IPS-15b (cell line): ENCODE measurements around the gene ZBTB5.
A peak's percentile ranks its signal among the peaks of the same experiment; 100 is the strongest.
"Not testable (repeated sequence)": the region's sequence is repeated elsewhere in the genome, so short reads cannot be mapped to it uniquely, and the experiment has no call there.

ENCODE experiments used
- H3K27me3 ChIP-seq: one replicate; pipeline ENCODE4 v1.6.1; 2013; ENCODE audit warnings: low read length; ENCODE audit not compliant: control insufficient read depth, insufficient read depth
- H3K36me3 ChIP-seq: one replicate; pipeline ENCODE4 v1.6.1; 2013; ENCODE audit warnings: low read length; ENCODE audit not compliant: control insufficient read depth, insufficient read depth
- H3K4me1 ChIP-seq: one replicate; pipeline ENCODE4 v1.6.1; 2013; ENCODE audit warnings: mild to moderate bottlenecking, low read length; ENCODE audit not compliant: control insufficient read depth, insufficient read depth
- H3K4me3 ChIP-seq: one replicate; pipeline ENCODE4 v1.5.1; 2013; ENCODE audit warnings: low read depth, low read length
- H3K9ac ChIP-seq: one replicate; pipeline ENCODE4 v1.6.1; 2013; ENCODE audit warnings: low read depth, mild to moderate bottlenecking, low read length
- H3K9me3 ChIP-seq: one replicate; pipeline ENCODE4 v1.6.1; 2013; ENCODE audit warnings: mild to moderate bottlenecking, low read length; ENCODE audit not compliant: control insufficient read depth, insufficient read depth

ZBTB5 gene

GRCh38 chr9:37480759-37481158, 15.5 kb upstream of the ZBTB5 start:
- no peaks in the 10 kb centered on the region for H3K36me3 ChIP-seq
- no peak overlapping the region for H3K9ac ChIP-seq
- no peaks in the 10 kb centered on the region for H3K27me3 ChIP-seq
- peaks cover 4% of the 10 kb centered on the region for H3K4me1 ChIP-seq
- H3K4me3 ChIP-seq: no peak overlapping the region
- no peaks in the 10 kb centered on the region for H3K9me3 ChIP-seq

- not testable (repeated sequence) for H3K4me3 ChIP-seq, H3K4me1 ChIP-seq, H3K36me3 ChIP-seq, H3K9me3 ChIP-seq, H3K27me3 ChIP-seq, H3K9ac ChIP-seq
Observed at GRCh38 chr9:37477987-37478619, 12.9 kb upstream of the ZBTB5 start.

- H3K4me1 ChIP-seq, H3K36me3 ChIP-seq, H3K9ac ChIP-seq, H3K27me3 ChIP-seq, H3K9me3 ChIP-seq, H3K4me3 ChIP-seq: not testable (repeated sequence)
Observed at GRCh38 chr9:37477443-37477842, 12.2 kb upstream of the ZBTB5 start.

DNA sequence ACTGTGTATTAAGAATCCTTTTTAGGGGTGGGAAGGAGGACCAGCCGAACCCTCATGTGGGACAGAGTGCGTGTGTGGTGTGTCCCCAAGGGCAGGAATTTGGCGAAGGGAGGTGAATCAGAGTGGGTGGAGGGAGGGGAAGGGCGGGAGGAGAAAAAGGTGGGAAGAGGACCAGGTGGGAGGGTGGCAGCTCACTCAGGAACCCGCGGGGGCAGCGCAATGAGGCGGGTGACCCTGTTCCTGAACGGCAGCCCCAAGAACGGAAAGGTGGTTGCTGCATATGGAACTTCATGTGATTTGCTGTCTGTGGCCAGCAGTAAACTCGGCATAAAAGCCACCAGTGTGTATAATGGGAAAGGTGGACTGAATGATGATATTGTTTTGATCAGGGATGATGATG, 11.7 kb upstream of the ZBTB5 start:
- H3K9ac ChIP-seq: no peak overlapping the region
- no peak overlapping the region for H3K4me3 ChIP-seq
- no peaks in the 10 kb centered on the region for H3K27me3 ChIP-seq
- H3K9me3 ChIP-seq: no peaks in the 10 kb centered on the region
- H3K36me3 ChIP-seq: no peaks in the 10 kb centered on the region
- H3K4me1 ChIP-seq: peaks cover 2% of the 10 kb centered on the region

GRCh38 chr9:37474438-37474837, 9.2 kb upstream of the ZBTB5 start:
- H3K27me3 ChIP-seq: no peaks in the 10 kb centered on the region
- H3K4me1 ChIP-seq: peaks cover 8% of the 10 kb centered on the region
- no peak overlapping the region for H3K4me3 ChIP-seq
- no peaks in the 10 kb centered on the region for H3K9me3 ChIP-seq
- no peaks in the 10 kb centered on the region for H3K36me3 ChIP-seq
- H3K9ac ChIP-seq: no peak overlapping the region

DNA sequence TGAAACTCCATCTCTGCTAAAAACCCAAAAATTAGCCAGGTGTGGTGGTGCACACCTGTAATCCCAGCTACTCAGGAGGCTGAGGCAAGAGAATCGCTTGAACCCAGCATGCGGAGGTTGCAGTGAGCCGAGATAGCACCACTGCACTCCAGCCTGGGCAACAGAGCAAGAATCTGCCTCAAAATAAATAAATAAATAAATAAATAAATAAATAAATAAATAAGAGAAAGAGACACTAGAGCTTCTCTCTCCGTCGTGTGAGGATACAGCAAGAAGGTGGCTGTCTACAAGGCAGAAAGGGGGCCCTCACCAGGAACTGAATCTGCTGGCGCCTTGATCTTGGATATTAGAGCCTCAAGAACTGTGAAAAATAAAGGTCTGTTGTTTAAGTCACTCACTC, 8.7 kb upstream of the ZBTB5 start:
- not testable (repeated sequence) for H3K27me3 ChIP-seq, H3K9me3 ChIP-seq, H3K36me3 ChIP-seq, H3K9ac ChIP-seq, H3K4me3 ChIP-seq, H3K4me1 ChIP-seq

GRCh38 chr9:37471942-37472684, 6.9 kb upstream of the ZBTB5 start:
- Histone ChIP-seq H3K27me3 (no peaks in the 10 kb centered on the region), H3K9me3 (no peaks in the 10 kb centered on the region), H3K4me3 (peak overlapping the region; percentile 13), H3K4me1 (peaks cover 8% of the 10 kb centered on the region), H3K9ac (no peak overlapping the region), H3K36me3 (no peaks in the 10 kb centered on the region)

GRCh38 chr9:37468620-37469019, 3.4 kb upstream of the ZBTB5 start:
- Histone ChIP-seq H3K27me3 (no peaks in the 10 kb centered on the region), H3K4me3 (no peak overlapping the region), H3K4me1 (peaks cover 8% of the 10 kb centered on the region), H3K36me3 (no peaks in the 10 kb centered on the region), H3K9me3 (no peaks in the 10 kb centered on the region), H3K9ac (no peak overlapping the region)

- not testable (repeated sequence) for H3K9me3 ChIP-seq, H3K4me1 ChIP-seq, H3K36me3 ChIP-seq, H3K4me3 ChIP-seq, H3K9ac ChIP-seq, H3K27me3 ChIP-seq
Observed at GRCh38 chr9:37467530-37467929, 2.3 kb upstream of the ZBTB5 start.

DNA sequence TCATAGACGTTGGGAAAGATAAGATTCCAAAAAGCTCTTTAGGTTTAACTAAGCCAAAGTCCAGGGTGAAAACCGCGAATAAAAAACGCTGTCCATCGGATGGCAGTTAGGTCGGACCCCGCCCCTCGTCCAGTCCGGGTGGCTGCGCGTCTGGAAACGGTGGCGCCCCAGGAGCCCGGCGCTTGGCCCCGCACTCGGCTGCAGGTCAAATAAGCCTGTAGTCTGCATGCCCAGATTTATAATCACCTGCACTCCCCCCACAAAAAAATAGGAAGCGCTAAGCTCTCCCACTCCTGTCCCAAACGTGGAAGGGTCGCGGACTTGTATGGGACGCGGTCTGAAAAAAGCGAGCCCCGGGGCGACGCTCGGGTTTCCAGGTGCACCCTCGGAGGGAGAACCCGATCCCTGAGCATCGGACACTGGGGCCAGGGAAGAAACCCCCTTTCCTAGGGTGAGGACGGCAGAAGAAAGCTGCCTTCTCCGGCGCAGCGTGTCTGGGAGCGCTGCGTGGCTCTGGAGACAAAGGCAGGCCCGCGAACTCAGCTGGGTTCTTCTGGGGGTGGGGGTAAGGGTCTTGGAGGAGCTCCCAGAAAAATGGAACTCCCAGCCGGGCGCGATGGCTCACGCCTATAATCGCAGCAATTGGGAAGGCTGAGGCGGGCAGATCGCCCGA, 923 bp upstream of the ZBTB5 start:
- Histone ChIP-seq H3K27me3 (no peaks in the 10 kb centered on the region), H3K9ac (peak overlapping the region; percentile 98), H3K36me3 (no peaks in the 10 kb centered on the region), H3K4me1 (peaks cover 3% of the 10 kb centered on the region), H3K4me3 (peak overlapping the region; percentile 97), H3K9me3 (no peaks in the 10 kb centered on the region)

- Histone ChIP-seq H3K9me3 (no peaks in the 10 kb centered on the region), H3K4me1 (no peaks in the 10 kb centered on the region), H3K4me3 (peak overlapping the region; percentile 97), H3K27me3 (no peaks in the 10 kb centered on the region), H3K36me3 (no peaks in the 10 kb centered on the region), H3K9ac (peak overlapping the region; percentile 93)
Observed at GRCh38 chr9:37464426-37465248, 613 bp downstream of the ZBTB5 start.
